ENCODE measurements around the gene PRSS23.

- no peak for TF ChIP-seq CTCF (IDR thresholded peaks at IDR 0.05)
- TF ChIP-seq EZH2phosphoT487 (IDR thresholded peaks at IDR 0.05): no peak
- no peak for TF ChIP-seq EZH2 (IDR thresholded peaks at IDR 0.05)
Measured at GRCh38 chr11:86783661-86784060, 16.7 kb upstream of the PRSS23 start.

Data from neural progenitor cell (in vitro differentiated cells).